ENCODE measurements around the gene EFEMP2.

DNA sequence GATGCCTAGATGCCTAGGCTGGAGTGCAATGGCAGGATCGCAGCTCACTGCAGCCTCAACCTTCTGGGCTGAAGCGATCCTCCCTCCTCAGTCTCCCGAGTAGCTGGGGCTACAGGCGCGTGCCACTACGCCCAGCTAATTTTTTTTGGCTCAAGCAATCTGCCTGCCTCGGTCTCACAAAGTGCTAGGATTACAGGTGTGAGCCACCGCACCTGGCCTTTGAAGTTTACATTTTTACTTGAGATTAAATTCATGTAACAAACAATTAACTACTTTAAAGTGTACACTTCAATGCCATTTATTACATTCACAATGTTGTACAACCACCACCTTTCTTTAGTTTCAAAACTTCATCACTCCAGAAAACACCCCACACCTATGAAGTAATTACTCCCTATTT, 31.1 kb upstream of the EFEMP2 start:
- TF ChIP-seq, protein P1, sequence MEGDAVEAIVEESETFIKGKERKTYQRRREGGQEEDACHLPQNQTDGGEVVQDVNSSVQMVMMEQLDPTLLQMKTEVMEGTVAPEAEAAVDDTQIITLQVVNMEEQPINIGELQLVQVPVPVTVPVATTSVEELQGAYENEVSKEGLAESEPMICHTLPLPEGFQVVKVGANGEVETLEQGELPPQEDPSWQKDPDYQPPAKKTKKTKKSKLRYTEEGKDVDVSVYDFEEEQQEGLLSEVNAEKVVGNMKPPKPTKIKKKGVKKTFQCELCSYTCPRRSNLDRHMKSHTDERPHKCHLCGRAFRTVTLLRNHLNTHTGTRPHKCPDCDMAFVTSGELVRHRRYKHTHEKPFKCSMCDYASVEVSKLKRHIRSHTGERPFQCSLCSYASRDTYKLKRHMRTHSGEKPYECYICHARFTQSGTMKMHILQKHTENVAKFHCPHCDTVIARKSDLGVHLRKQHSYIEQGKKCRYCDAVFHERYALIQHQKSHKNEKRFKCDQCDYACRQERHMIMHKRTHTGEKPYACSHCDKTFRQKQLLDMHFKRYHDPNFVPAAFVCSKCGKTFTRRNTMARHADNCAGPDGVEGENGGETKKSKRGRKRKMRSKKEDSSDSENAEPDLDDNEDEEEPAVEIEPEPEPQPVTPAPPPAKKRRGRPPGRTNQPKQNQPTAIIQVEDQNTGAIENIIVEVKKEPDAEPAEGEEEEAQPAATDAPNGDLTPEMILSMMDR (IDR thresholded peaks at IDR 0.05; ENCODE audit: low read depth, low read length, poor library complexity, severe bottlenecking) = no peak
- no peak for TF ChIP-seq EZH2phosphoT487 (IDR thresholded peaks at IDR 0.05; ENCODE audit: borderline replicate concordance, low read length)

All from DOHH2 (cell line).